Astrocyte (in vitro differentiated cells and primary cell): ENCODE data around the gene CREB3L2. TPM values are rescaled to one million over a fixed set of nuclear protein-coding genes. Genes with fewer than 3 reads are reported as not detected.

Source experiments
- DNase-seq: peaks from one replicate; pipeline ENCODE4 v3.0.0-alpha.2; 2010; ENCODE audit warnings: low read depth
- FAIRE-seq: peaks from 2 replicates; lab custom pipeline; 2011; peaks lifted over from hg19 to GRCh38; lab: Jason Lieb, UNC
- H2AFZ ChIP-seq: 2 replicates; pipeline ENCODE4 v1.6.0; 2012; ENCODE audit warnings: low read depth, low read length, inconsistent platforms
- H3K27ac ChIP-seq: 2 replicates; pipeline ENCODE4 v1.5.1; 2011; ENCODE audit warnings: low read depth, low read length, inconsistent platforms
- H3K27me3 ChIP-seq: 2 replicates; pipeline ENCODE4 v1.6.0; 2011; ENCODE audit warnings: low read length, inconsistent platforms; ENCODE audit not compliant: insufficient read depth
- H3K36me3 ChIP-seq: 2 replicates; pipeline ENCODE4 v1.5.1; 2011; ENCODE audit warnings: low read length, inconsistent platforms; ENCODE audit not compliant: insufficient read depth
- H3K4me1 ChIP-seq: 2 replicates; pipeline ENCODE4 v1.5.1; 2011; ENCODE audit warnings: low read length, inconsistent platforms; ENCODE audit not compliant: insufficient read depth
- H3K4me2 ChIP-seq: 2 replicates; pipeline ENCODE4 v1.6.0; 2012; ENCODE audit warnings: low read length, inconsistent platforms
- H3K4me3 ChIP-seq: 2 replicates; pipeline ENCODE4 v1.5.1; 2011; ENCODE audit warnings: low read depth, mild to moderate bottlenecking, low read length, inconsistent platforms; ENCODE audit not compliant: insufficient read depth
- H3K79me2 ChIP-seq: 2 replicates; pipeline ENCODE4 v1.6.0; 2012; ENCODE audit warnings: mild to moderate bottlenecking, low read length, inconsistent platforms; ENCODE audit not compliant: insufficient read depth
- H3K9ac ChIP-seq: 2 replicates; pipeline ENCODE4 v1.6.0; 2012; ENCODE audit warnings: mild to moderate bottlenecking, low read length, inconsistent platforms
- H3K9me3 ChIP-seq: 2 replicates; pipeline ENCODE4 v1.5.1; 2012; ENCODE audit warnings: low read depth, mild to moderate bottlenecking, low read length, inconsistent platforms; ENCODE audit not compliant: insufficient read depth
- H4K20me1 ChIP-seq: 2 replicates; pipeline ENCODE4 v1.6.0; 2012; ENCODE audit warnings: low read length, inconsistent platforms; ENCODE audit not compliant: insufficient read depth
- H3K27ac Mint-ChIP-seq: one replicate; pipeline ENCODE4 v1.8.0; 2021; ENCODE audit warnings: mild to moderate bottlenecking, mixed read lengths; ENCODE audit not compliant: unreplicated experiment
- H3K27me3 Mint-ChIP-seq: one replicate; pipeline ENCODE4 v1.8.0; 2021; ENCODE audit warnings: low read depth, mixed read lengths; ENCODE audit not compliant: unreplicated experiment
- H3K36me3 Mint-ChIP-seq: one replicate; pipeline ENCODE4 v1.8.0; 2021; ENCODE audit warnings: low read depth, mixed read lengths; ENCODE audit not compliant: unreplicated experiment
- H3K4me1 Mint-ChIP-seq: one replicate; pipeline ENCODE4 v1.8.0; 2021; ENCODE audit warnings: low read depth, mixed read lengths; ENCODE audit not compliant: unreplicated experiment
- H3K4me3 Mint-ChIP-seq: one replicate; pipeline ENCODE4 v1.8.0; 2021; ENCODE audit warnings: mild to moderate bottlenecking, moderate library complexity, mixed read lengths; ENCODE audit not compliant: unreplicated experiment
- H3K9me3 Mint-ChIP-seq: one replicate; pipeline ENCODE4 v1.8.0; 2021; ENCODE audit warnings: mild to moderate bottlenecking, mixed read lengths; ENCODE audit not compliant: unreplicated experiment
- CTCF ChIP-seq: IDR thresholded peaks from 2 replicates; pipeline ENCODE4 v1.5.1; 2011; ENCODE audit warnings: low read depth, mild to moderate bottlenecking, inconsistent platforms, low read length, moderate library complexity; ENCODE audit not compliant: insufficient read depth
- EZH2 ChIP-seq: IDR thresholded peaks from 2 replicates; pipeline ENCODE4 v1.6.1; 2012; ENCODE audit warnings: mild to moderate bottlenecking, low read length, inconsistent platforms; ENCODE audit not compliant: insufficient read depth
- total RNA-seq: library from RNA; stranded (reverse); gene quantifications from 2 replicates; pipeline ENCODE4 v1.2.1, GENCODE V29; 2021

The CREB3L2 gene
- total RNA-seq, 1 donor from 2014 or later, result 116 TPM

DNA sequence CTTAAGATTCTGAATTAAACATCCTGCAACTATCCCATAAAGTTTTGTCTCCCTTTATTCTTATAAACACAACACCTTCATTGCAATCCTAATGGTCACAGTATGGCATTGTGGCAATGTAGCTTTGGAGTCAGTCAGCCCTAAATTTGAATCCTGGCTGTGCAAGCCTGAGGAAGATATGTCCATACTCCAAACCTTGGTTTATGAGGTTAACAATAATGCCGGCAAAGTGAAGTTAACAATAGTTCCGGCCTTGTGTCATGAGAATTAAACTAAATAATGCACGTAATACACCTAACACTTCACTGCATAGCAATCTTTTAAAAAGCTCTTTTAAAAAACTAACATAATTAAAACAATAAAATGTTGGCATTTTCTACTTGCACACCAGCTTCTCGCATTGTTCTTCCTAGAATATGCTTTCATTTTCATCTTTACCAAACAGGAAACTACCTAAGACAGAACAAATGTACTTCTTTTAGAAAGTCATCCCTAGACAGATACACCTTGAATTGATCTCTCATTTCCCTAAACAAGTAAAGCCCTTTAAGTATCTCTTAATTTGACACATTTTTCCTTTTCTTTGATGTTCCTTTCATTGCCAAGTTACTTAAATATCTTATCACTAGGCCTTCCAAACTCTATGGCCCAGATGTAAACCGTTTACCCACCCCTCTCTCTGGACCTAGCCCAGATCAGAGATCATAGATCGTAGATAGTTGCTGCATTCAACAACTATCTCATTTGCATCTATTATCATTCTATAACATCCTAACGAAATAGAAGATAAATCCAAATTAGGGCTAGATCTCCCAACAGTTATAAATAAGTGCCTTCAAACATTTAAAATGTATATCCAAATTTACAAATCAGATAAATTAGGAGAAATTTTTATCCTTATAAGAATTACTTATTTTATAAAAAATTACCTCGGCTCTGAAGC is 66.7 kb downstream of the CREB3L2 start:
- Histone ChIP-seq H2AFZ (no peak overlapping the region), H3K4me1 (peaks cover 48% of the 10 kb centered on the region), H3K9ac (no peak overlapping the region), H3K9me3 (no peaks in the 10 kb centered on the region), H3K27ac (peak overlapping the region; percentile 82), H3K4me2 (no peak overlapping the region), H3K79me2 (peaks cover 98% of the 10 kb centered on the region), H3K36me3 (no peaks in the 10 kb centered on the region), H3K4me3 (no peak overlapping the region), H4K20me1 (peaks cover 58% of the 10 kb centered on the region), H3K27me3 (no peaks in the 10 kb centered on the region)
- no peak for TF ChIP-seq CTCF
- no peak for TF ChIP-seq EZH2
- Mint-ChIP-seq H3K27ac (no peak overlapping the region), H3K4me3 (no peak overlapping the region), H3K4me1 (peaks cover 61% of the 10 kb centered on the region), H3K9me3 (no peaks in the 10 kb centered on the region), H3K36me3 (peaks cover 9% of the 10 kb centered on the region), H3K27me3 (no peaks in the 10 kb centered on the region)
- FAIRE-seq (no peak), DNase-seq (no peak)

DNA sequence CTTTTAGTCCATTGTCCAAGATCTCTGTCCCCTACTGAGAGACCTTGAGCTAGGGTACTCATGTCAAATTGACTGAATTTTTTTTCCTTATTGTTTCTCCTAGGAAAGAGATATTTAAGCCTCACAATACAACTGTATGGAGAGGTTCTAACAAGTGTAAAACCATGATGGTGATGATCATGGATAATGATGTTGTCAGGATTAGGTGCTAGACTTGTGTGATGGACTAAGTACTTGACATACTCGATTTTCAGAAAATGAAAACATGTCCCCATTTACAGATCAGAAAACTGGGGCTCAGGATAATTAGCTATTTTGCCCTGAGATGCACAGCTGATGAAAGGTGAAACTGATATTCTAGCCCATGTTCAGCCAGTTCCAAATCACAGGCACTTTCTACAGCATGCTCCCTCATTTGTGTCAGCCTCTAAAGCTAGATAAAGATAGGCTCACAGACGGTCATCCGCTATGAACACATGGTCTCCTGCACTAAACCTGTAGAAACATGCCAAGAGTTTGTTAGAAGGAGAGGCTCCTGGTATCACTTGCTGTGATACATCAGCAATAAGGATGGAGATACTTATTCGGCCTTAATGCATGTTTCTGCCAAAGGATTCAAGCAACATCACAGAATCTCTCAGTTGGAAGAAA is 67.6 kb downstream of the CREB3L2 start:
- no peaks in the 10 kb centered on the region for H3K9me3 Mint-ChIP-seq
- Histone ChIP-seq H3K27ac (peak overlapping the region; percentile 82), H3K36me3 (no peaks in the 10 kb centered on the region), H3K9ac (peak overlapping the region; percentile 54), H3K79me2 (peaks cover 92% of the 10 kb centered on the region), H3K4me2 (peak overlapping the region; percentile 52), H4K20me1 (peaks cover 52% of the 10 kb centered on the region), H3K4me3 (no peak overlapping the region), H3K4me1 (peaks cover 48% of the 10 kb centered on the region), H3K27me3 (no peaks in the 10 kb centered on the region), H3K9me3 (no peaks in the 10 kb centered on the region), H2AFZ (no peak overlapping the region)
- no peak overlapping the region for H3K4me3 Mint-ChIP-seq
- FAIRE-seq (no peak), DNase-seq (no peak)
- no peak for TF ChIP-seq CTCF
- TF ChIP-seq EZH2, result no peak
- H3K36me3 Mint-ChIP-seq, result peaks cover 5% of the 10 kb centered on the region
- H3K27me3 Mint-ChIP-seq, result no peaks in the 10 kb centered on the region
- no peak overlapping the region for H3K27ac Mint-ChIP-seq
- H3K4me1 Mint-ChIP-seq, result peaks cover 53% of the 10 kb centered on the region
